Urinary bladder (tissue), 4 donors: ENCODE data around the gene USP22. TPM values are rescaled to one million over a fixed set of nuclear protein-coding genes. Genes with fewer than 3 reads are reported as not detected.
A peak's percentile ranks its signal among the peaks of the same experiment; 100 is the strongest.

Experiments used
- DNase-seq: peaks from one replicate; pipeline ENCODE4 v3.0.0-alpha.2; 2015; ENCODE audit errors: extremely low spot score
- H3K27ac ChIP-seq: one replicate; pipeline ENCODE4 v1.5.1; 2013; ENCODE audit warnings: low read depth, mild to moderate bottlenecking, moderate library complexity
- H3K36me3 ChIP-seq: one replicate; pipeline ENCODE4 v1.6.1; 2013; ENCODE audit warnings: mild to moderate bottlenecking, moderate library complexity; ENCODE audit not compliant: insufficient read depth
- H3K4me1 ChIP-seq: one replicate; pipeline ENCODE4 v1.6.1; 2013; ENCODE audit warnings: mild to moderate bottlenecking, moderate library complexity; ENCODE audit not compliant: insufficient read depth
- H3K4me3 ChIP-seq: one replicate; pipeline ENCODE4 v1.5.1; 2013; ENCODE audit warnings: low read depth, low read length
- WGBS: extraction: QIAGEN DNeasy Blood & Tissue Kit; methylation state at CpG from one replicate; pipeline ENCODE4 v1.1.7; 2013; 5-methylcytosine and 5-hydroxymethylcytosine counted together
- polyA plus RNA-seq: library from polyadenylated mRNA; stranded (reverse); fragments of 200-250 nt; gene quantifications from one replicate; pipeline ENCODE4 v1.2.3, GENCODE V29; 2013
- total RNA-seq: library from RNA; depleted of rRNA; stranded (reverse); fragments of >200 nt; gene quantifications from one replicate; pipeline ENCODE4 v1.2.3, GENCODE V29; 2014
- donor health status: healthy with polysubstance abuse.
- donor health status: healthy.

Gene USP22
- total and polyA plus RNA-seq, 2 donors, result 72.1 to 170 TPM

GRCh38 chr17:21037117-21037803, 5.6 kb downstream of the USP22 start:
- 47% methylated on average over 8 of the region's 8 CpGs for WGBS
- Histone ChIP-seq H3K4me1 (peaks cover 4% of the 10 kb centered on the region), H3K4me3 (no peak overlapping the region), H3K27ac (peak overlapping the region; percentile 16), H3K36me3 (no peaks in the 10 kb centered on the region)
- no peak for DNase-seq

- Histone ChIP-seq H3K4me1 (peaks cover 4% of the 10 kb centered on the region), H3K27ac (peak overlapping the region; percentile 46), H3K4me3 (no peak overlapping the region), H3K36me3 (no peaks in the 10 kb centered on the region)
- no peak for DNase-seq
- whole genome bisulfite sequencing, result 49% methylated on average over 4 of the region's 4 CpGs
Measured at GRCh38 chr17:21036361-21036881, 6.4 kb downstream of the USP22 start.

DNA sequence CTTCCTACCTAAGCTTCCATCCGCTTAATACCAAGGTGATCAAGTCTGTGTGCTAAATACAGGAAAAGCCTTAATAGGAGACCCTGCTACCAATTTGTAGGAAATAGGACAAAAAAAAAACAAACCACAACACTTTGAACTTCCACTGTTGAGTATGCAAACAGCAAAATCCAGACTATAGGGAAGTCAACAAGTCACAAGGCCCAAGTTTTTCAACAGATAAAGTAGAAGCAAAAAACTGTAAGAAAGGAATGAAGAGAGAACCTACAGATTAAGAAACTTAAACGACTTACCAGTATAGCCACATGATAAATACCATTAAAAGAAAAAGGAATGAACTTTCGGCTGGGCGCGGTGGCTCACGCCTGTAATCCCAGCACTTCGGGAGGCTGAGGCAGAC, 7.4 kb downstream of the USP22 start:
- Histone ChIP-seq H3K36me3 (no peaks in the 10 kb centered on the region), H3K4me1 (peaks cover 4% of the 10 kb centered on the region), H3K27ac (no peak overlapping the region), H3K4me3 (no peak overlapping the region)
- no peak for DNase-seq
- 81% methylated on average over 7 of the region's 7 CpGs for WGBS

GRCh38 chr17:21034340-21035235, 8.2 kb downstream of the USP22 start:
- Histone ChIP-seq H3K36me3 (no peaks in the 10 kb centered on the region), H3K4me3 (peak overlapping the region; percentile 13), H3K27ac (peak overlapping the region; percentile 41), H3K4me1 (peaks cover 4% of the 10 kb centered on the region)
- WGBS, result 26% methylated on average over 13 of the region's 13 CpGs
- no peak for DNase-seq

DNA sequence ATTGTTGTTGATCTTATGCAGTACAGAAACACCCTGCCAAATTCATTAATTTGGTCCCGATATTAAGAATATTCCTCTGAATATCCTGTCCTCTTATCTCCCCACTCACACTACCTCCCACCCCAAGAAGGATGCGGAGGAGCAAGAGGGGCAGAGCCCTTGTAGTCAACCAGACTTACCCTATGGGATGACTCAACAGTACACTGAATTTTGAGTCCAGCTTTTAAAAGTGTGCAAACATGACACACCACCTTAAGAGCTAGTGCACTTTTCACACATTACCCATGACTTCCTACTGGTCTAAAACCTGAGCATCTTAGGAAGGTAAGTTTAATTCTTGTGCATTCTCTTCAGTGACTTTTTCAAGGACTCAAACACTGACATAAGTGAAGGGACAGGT, 9.5 kb downstream of the USP22 start:
- Histone ChIP-seq H3K27ac (no peak overlapping the region), H3K4me1 (peaks cover 4% of the 10 kb centered on the region)

DNA sequence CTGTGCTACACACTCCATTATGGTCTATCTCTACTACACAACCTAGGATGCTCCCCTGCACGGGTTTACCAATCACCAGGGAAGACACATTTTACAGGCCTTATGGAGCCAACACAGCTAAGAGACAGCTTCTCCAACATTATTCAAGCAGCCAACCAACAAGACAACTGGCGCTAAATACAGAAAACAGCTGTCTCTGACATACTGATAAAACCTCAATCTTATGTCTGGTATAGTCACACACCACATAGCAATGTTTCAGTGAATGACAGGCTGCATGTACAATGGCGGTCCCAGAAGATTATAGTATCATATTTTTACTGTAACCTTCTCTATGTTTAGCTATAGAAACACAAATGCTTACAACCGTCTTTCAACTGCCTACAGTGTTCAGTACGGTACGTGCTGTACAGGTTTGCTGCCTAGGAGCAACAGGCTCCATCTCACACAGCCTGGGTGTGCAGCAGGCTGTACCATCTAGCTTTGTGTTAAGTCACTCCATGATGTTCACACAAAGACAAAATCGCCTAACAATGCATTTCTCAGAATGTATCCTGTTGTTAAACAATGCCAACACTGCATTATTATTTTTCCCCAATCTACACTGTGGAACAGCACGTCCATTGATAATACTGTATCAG, 10.9 kb downstream of the USP22 start:
- no peak for DNase-seq
- H3K4me1 ChIP-seq, result peaks cover 4% of the 10 kb centered on the region
- no peaks in the 10 kb centered on the region for H3K36me3 ChIP-seq
- no peak overlapping the region for H3K4me3 ChIP-seq
- no peak overlapping the region for H3K27ac ChIP-seq
- WGBS, result 63% methylated on average over 8 of the region's 8 CpGs

More for the DNA sequence above, 9.5 kb downstream of the USP22 start:
- Histone ChIP-seq H3K36me3 (no peaks in the 10 kb centered on the region), H3K4me3 (no peak overlapping the region)
- 68% methylated on average over 2 of the region's 2 CpGs for WGBS
- no peak for DNase-seq

DNA sequence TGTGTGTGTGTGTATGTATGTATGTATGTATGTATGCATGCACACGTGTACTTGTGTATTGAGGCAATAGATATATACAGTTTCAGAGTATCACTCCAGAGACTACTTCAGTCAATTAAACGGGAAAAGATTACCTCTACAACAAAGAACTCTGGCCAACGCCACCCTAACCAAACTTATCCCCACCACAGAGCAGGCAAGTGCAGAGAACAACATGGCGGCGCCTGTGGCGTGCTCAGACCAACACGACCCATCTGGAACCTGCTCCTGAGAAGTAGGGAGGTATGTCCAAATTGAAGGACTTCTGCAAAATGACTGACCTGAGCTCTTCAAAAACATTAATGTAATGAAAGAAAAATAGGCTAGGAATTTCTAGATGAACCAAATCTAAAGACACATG, 12.4 kb downstream of the USP22 start:
- Histone ChIP-seq H3K4me1 (peaks cover 4% of the 10 kb centered on the region), H3K36me3 (no peaks in the 10 kb centered on the region), H3K4me3 (no peak overlapping the region), H3K27ac (no peak overlapping the region)
- 81% methylated on average over 7 of the region's 7 CpGs for WGBS
- no peak for DNase-seq

GRCh38 chr17:21029515-21029914, 13.3 kb downstream of the USP22 start:
- Histone ChIP-seq H3K4me3 (no peak overlapping the region), H3K36me3 (peaks cover 2% of the 10 kb centered on the region), H3K27ac (no peak overlapping the region), H3K4me1 (peaks cover 4% of the 10 kb centered on the region)
- WGBS, result 18% methylated on average over 2 of the region's 2 CpGs
- no peak for DNase-seq

DNA sequence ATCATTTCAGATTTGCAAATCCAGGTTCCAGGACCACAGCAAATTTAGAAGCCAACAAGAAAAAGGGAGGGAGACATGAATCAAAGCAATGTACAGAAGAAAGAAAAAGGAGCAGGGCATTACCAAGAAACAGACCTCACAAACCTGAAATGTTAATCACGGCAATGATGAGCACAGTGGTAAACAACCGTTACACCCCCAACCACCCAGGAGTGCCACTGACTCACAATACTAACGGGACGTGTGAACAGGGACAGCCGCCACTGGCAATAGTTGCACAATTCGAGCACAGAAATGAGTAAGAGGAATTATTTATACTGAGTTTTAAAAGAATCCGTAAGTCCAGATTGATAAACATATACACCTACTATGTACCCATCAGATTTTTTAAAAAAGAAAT, 13.8 kb downstream of the USP22 start:
- Histone ChIP-seq H3K36me3 (peaks cover 3% of the 10 kb centered on the region), H3K4me3 (no peak overlapping the region), H3K27ac (no peak overlapping the region), H3K4me1 (peaks cover 4% of the 10 kb centered on the region)
- DNase-seq, result no peak
- WGBS, result 35% methylated on average over 7 of the region's 7 CpGs

DNA sequence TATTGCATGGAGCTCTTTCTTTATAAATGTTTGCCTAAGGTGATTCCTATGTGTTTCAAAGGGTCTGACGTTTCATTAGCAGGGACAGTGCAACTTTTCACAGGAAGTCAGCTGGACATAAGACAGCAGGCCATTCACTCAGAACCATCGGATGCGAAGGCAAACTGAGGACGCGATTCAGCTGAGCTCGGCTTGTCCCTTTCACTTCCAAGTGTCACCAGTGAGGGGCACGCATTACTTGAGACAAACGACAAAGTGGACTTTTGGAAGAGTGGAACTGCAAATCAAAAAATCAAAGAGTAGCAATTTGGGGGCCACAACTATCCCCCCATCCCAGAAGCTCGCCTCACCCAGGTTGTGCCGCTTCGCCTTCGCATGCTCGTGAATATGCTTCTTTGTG, 14.6 kb downstream of the USP22 start:
- no peak for DNase-seq

DNA sequence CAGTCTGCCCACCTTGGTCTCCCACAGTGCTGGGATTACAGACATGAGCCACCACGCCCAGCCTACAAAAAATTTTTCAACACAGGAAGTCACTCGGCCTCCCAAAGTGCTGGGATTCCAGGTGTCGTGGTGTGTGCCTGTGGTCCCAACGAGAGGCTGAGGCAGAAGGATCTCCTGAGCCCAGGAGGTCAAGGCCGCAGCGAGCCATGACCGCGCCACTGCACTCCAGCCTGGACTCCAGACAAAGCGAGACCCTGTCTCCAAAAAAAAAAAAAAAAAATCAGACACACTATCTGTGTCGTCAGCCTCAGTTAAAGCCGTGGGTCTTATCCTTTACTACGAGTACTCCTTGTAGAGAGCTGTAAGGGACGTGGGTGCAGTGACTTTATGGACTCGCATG, 15.8 kb downstream of the USP22 start:
- WGBS, result 83% methylated on average over 14 of the region's 14 CpGs
- no peak overlapping the region for H3K27ac ChIP-seq
- no peak overlapping the region for H3K4me3 ChIP-seq
- H3K4me1 ChIP-seq, result no peaks in the 10 kb centered on the region
- H3K36me3 ChIP-seq, result peaks cover 3% of the 10 kb centered on the region
- DNase-seq, result no peak

More for the DNA sequence above, 14.6 kb downstream of the USP22 start:
- no peak overlapping the region for H3K27ac ChIP-seq
- peaks cover 2% of the 10 kb centered on the region for H3K4me1 ChIP-seq
- H3K36me3 ChIP-seq, result peaks cover 3% of the 10 kb centered on the region
- 74% methylated on average over 13 of the region's 13 CpGs for WGBS
- no peak overlapping the region for H3K4me3 ChIP-seq

- Histone ChIP-seq H3K27ac (no peak overlapping the region), H3K36me3 (peaks cover 3% of the 10 kb centered on the region), H3K4me3 (no peak overlapping the region), H3K4me1 (no peaks in the 10 kb centered on the region)
- 69% methylated on average over 5 of the region's 5 CpGs for WGBS
- no peak for DNase-seq
Measured at GRCh38 chr17:21025451-21025850, 17.4 kb downstream of the USP22 start.

GRCh38 chr17:21024024-21024423, 18.8 kb downstream of the USP22 start:
- Histone ChIP-seq H3K27ac (no peak overlapping the region), H3K4me3 (no peak overlapping the region), H3K36me3 (peaks cover 3% of the 10 kb centered on the region), H3K4me1 (no peaks in the 10 kb centered on the region)
- 23% methylated on average over 8 of the region's 8 CpGs for WGBS
- no peak for DNase-seq
